GM19238 (cell line): ENCODE data around the gene MESD.

Experiments used
- DNase-seq: peaks from one replicate; pipeline ENCODE4 v3.0.0; 2011; ENCODE audit warnings: low spot score; ENCODE audit not compliant: insufficient read length

The MESD gene

DNA sequence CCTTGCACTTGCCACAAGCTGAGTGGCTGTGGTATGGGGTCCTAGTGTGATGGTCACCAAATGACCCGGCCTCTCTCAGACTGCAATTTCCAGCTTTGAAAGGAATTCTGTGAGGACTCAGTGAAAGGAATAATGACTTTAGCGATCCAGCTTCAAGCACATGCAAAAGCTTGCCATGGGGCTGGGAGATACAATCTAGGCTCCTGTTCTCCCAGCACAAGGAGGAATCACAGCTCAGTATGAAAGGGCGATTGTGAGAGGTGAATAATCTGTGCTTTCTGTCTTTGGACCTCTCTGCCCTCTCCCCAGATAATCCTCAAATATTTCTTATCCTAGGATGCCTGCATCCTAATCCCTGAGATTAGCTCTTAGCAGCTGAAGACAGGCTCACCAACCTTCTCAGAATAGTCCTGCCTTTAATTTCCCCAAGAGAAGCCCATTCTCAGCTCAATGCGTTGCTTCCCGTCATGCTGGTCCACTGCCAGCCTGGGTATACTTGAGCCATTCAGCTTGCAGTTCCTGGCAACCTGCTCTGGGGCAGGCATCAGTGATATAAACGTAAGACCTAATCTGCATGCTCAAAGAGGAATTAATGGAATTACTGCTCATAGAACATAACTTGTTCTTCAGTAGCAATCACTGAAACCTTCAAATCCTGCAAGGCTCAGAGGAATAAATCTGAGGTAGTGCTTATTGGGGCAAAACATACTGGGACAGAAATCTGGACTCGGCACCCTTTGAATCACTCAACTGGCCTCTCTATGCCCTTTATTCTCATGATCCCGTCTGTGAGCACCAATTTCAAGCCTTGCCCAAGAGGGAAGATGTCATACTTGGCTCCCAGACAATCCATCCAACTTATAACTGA is 26.2 kb upstream of the MESD start:
- no peak for DNase-seq

DNA sequence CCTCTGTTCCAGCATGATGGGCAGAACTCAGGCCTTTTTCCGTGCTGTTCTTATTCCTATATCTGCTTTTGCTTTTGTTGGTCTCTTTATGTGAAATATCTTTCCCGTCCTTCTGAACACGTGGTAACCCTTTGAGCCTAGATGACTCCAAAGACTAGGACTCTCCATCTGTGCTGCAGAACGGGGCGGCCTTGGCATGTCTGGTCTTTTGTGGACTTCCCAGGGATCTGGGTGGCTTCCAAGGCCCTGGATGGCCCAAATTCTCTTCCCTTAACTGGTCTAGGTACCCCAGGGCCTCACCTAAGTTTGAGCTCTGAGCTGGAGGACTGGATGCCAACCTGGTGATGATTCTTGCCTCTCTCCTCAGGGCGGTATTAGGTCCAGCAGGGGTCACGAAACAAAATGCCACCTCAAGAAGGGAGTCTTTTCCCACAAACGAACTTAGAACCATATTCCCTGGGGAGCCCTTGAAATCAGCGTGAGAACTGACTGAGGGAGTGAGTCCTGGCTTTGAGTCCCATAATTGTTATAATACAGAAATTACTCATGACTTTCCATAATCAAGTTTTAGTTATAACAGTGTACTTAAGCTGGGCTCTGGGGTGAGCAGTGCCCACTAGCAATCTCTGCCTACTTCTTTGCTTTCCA is 25.0 kb upstream of the MESD start:
- DNase-seq: no peak

DNA sequence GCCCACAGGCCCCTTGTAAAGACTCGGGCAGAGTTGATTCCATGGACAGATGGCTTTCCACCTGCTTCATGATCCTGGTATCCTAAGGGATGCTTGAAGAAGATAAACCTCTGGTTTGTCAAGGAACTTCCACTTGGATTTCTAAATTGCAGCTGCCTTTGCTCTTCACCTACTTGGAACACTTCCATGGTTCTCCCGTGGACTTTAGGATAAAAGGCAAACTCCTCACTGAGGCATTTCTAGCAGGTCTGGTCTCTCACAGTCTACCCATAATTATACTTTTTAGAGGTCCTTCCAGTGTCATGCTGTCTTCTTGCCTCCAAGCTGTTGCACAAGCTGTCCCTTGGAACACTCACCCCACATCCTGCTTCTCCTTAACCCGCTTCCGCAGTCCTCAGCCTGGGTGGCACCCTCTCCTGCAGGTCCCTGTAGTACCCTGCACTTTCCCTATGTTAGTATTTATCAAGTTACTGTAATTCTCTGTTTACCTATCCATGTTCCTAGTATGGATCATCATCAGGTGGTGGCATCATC is 23.8 kb upstream of the MESD start:
- DNase-seq: no peak

DNA sequence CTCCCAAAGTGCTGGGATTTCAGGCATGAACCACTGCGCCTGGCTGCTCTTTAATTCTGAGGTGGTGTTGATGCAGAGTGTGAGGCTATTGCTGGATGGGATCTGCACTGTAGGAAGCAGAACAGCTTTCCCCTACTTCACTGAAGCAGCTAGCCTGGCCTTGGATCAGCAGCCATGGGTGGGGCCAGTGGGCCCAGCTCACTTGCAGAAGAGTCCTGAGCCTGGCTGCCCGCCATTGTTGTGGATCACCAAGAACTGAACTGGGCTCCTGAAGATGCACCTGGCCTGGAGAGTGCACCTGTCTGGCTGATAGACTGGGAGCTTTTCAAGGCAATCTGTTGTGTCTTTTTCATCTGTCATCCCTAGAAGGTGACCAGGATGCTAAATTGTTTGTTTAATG is 23.0 kb upstream of the MESD start:
- no peak for DNase-seq

DNA sequence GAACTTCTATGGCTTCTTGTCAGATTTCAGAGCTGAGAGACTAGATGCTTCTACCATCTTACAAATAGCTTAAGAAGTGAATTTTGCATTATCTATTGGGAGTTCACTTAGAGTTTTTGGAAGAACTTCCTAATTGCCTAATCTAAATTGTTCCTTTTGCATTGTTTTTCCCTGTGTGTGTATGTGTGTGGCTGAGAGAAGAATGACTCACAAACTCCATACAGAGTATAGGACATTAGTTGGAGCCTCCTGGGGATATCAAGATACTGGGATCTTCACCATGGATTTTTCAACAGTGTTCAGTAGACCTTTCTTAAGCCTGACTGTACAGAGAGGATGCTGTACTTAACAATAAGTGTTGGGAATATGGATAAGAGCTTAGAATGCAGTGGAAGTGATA is 22.0 kb upstream of the MESD start:
- DNase-seq: no peak

DNA sequence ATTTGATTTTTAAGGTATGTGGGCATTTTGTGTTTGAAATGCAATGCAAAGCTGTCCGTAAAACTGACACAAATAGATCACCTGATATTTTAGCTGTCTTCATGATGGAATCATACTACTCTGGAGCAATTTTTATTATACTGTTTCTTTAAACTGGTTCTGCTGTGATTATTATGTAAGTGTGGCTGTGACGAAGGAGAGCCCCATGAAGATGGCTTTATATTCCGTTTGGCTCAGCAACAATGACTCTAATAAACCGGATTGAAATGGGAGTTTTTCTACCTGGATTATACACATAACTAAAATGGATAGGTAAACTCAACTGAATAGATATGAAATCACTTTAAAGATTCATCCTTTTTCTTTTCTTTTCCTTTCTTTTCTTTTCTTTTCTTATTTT is 20.5 kb upstream of the MESD start:
- no peak for DNase-seq

DNA sequence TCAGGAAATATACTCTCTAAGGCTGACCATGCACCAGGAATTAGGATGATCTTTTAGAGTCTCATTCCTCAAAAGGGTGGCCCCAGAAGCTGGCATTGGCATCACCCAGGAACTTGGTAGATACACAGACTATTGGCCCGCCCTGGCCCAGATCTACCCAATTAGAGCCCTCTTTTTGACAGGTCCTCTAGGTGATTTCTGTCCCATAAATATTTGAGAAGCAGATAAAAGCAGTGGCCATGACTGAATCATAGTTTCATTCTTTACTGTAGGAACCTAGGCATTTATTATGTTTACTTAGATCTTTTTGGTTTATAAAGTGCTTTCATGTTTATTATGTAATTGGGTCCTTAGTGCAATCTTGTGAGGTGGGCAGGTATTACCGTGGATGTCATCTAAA is 18.7 kb upstream of the MESD start:
- no peak for DNase-seq

DNA sequence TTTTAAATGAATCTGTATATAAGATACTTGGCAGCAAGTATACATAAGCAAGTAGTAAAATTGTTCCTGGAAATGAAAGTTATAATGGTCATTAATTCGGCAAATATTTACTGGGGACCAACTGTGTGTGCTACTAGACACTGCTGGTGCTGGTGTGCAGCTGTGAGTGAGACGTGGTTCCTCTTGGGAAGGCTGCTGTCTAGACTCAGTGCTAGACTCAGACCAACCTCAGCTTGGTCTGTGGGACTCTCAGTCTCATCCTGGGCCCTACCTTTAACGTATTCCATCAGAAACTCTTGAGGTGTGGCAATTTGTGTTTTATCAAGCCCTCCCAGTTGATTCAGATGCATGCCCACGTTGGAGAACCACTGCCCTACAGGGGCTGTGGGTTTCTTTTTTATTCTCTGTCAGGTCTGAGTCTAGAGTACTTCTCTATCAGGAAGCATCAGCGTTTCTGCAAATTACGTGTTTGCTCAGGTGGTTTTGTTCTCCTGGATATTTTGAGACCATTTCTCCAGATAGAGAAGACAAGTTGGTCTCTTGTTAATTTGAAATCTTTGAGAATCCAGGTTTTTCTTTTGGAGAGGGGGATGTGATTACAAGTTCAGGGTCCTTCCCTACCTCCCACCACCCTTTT is 17.9 kb upstream of the MESD start:
- DNase-seq: no peak

DNA sequence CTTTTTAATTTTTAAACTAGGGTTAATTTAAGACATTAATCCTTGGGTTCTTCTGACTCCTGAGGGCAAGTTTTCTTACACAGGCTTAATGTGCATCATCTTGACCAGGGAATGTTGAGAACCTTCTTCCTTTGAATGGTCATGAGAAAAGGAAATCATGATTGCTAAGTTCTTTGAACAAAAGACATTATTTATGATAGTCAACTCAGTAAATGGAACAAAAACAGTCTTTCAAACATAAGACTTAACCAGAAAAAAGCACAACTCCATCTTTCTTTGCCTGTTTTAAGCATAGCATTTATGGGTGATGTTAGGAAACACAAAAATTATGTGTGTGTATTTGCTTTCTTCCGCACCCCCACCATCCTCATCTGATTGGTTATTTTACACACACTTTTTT is 16.5 kb upstream of the MESD start:
- DNase-seq: no peak

DNA sequence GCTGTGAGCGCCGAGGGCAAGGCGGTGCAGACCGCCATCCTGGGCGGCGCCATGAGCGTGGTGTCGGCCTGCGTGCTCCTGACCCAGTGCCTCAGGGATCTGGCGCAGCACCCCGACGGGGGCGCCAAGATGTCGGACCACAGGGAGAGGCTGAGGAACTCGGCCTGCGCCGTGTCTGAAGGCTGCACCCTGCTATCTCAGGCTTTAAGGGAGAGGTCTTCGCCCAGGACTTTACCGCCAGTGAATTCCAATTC is 13.4 kb upstream of the MESD start:
- no peak for DNase-seq

DNA sequence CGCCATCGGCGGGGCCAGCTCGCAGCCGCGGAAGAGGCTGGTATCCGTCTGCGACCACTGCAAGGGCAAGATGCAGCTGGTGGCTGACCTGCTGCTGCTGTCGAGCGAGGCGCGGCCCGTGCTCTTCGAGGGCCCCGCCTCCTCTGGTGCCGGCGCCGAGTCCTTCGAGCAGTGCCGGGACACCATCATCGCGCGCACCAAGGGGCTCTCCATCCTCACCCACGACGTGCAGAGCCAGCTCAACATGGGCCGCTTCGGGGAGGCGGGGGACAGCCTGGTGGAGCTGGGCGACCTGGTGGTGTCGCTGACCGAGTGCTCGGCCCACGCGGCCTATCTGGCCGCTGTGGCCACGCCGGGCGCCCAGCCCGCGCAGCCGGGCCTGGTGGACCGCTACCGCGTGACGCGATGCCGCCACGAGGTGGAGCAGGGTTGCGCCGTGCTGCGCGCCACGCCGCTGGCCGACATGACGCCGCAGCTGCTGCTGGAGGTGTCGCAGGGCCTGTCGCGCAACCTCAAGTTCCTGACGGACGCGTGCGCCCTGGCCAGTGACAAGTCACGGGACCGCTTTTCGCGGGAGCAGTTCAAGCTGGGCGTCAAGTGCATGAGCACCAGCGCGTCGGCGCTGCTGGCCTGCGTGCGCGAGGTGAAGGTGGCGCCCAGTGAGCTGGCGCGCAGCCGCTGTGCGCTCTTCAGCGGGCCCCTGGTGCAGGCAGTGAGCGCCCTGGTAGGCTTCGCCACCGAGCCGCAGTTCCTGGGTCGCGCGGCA is 12.9 kb upstream of the MESD start:
- no peak for DNase-seq

DNA sequence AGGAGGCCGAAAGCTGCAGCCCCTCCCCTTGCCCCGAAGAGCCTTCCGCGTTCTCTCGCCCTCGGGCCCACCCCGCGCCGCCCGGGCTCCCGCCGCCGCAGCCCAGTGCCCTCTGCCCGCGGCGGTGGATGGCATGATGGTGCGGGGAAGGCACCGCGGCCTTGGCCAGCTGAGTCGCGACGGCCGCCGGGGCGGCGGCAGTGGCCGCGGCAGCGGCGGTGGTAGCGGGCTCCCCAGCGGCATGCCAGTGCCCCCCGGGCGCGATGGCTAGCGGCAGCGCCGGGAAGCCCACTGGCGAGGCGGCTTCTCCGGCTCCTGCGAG is 12.4 kb upstream of the MESD start:
- DNase-seq: no peak

DNA sequence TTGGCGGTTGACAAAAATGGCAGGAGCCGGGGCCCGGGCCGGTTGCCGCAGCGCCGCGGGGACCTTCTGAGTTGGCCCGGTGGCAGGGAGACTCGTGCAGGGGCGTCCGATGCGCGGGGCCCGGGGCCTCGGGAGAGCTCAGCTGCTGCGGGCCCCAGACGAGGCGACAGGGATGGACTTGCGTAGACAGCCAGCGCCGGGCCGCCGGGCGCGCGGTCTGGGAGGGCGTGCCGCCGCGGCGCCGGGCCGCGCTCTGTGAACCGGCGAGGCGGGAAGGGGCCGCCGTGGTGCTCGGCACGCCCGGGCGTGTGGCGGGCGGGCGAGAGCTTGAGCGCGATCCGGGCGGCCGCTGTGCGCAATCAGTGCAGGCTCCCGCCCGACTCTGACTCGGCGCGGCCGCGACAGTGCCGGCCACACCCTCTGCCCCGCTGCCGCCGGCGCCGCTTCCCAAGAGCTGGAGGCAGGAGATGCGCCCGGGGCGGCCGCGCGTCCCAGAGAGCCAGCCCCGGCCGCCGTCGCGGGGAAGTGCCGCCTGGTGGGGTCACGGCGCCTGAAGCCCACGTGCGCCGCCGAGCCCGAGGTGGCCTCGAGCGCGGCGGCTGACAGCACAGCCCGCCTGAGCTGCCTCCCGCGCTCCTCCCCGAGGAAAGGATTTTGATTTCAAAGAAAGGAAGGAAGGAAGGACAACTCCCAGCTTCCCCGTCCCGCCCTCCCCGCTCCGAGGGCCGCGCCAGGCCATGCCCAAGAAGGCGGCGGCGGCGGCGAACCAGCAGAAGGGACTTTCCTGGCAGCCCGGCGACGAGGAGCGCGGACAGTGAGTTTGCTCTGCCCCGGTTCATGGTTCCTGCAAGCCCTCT is 11.8 kb upstream of the MESD start:
- peak; percentile 62 for DNase-seq

DNA sequence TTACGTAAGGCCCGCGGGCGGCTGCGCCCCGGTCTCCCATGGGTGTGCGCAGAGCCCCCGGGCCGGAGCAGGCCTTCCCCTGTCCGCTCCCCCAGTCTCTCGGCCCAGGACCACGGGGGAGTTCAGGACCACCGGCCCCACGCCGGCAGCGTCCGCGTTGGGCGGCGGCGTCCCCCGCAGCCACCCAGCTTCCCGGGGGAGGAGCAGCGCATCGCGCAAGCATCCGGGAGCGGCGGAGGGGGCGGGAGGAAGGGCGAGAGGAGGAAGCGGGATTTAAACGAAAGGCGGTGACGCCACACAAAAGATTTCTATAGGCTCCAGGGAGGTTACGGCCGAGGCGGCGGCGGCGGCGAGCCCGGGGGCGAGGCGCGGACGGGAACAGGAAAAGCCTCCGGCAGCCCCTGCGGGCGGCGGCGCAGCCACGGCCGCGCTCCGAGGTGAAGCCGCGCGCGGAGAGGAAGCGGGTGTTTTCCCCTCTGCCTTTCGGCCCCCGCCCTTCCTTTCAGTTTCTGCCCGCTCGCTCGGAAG is 11.1 kb upstream of the MESD start, which contains the start of gene TLNRD1:
Gene TLNRD1, plus strand, starts transcription at position 300 of the 528 bp plus-strand sequence. CDS start 1,349 bp downstream, outside the sequence.
- peak; percentile 77 for DNase-seq

DNA sequence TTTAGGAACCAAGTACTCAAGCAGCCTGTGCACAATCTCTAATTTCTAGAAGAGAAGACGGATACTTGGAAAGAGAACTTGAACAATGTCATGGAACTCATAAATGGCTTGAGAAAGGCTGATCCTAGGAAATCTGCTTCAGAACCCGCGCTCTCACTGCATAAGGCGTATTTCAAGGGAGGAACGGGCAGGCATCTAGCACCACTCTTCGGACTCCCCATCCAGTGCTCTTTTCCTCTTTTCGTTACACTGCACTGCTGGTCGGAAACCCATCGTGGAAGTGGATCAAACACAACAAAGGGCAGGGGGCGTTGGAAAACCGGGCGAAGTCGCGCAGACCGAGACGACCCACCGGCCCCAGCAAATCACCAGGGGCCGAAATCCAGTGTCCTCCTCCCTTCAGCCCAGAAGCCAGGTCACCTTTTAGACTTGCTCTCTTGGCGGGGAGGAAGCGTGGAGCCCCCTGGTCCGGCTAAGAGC is 10.6 kb upstream of the MESD start:
- DNase-seq: no peak

DNA sequence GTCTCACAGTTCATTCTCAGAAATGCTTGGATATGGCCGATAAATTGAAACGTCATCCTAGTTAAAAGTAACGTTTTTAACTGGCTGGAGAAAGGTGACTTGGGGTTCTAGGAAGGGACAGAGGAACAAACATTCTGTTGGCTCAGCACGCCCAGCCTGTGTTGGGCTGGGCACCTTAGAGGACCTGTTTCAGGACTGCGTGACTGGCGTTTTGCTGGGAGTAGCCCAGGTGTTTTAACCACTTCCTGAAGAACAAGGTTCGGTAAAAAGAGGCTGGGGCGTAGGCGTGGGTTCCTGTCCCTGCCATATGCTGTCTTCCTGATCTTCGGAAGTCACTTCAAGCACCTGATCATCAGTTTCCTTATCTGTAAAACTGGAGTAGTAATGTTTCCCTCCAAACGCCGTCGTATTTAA is 10.0 kb upstream of the MESD start:
- DNase-seq: peak; percentile 40

DNA sequence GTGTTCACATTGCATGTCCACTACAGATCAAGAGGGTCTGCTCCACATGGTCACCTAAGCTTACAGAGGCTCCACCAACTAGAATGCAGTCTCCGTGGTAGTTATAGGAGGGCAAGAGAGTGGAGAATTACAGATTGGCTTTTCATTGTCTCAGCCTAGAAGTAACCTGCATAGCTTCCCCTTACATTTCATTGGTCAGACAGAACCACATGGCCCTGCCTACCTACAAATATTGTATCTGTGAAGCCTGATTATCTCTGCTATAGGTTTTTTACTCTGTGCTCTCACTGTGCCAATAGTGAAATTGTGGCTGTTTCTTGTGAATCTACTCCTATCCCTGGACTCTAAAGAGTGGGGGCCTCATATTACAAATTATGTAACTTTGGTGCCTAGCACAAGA is 8.6 kb upstream of the MESD start:
- DNase-seq: no peak

DNA sequence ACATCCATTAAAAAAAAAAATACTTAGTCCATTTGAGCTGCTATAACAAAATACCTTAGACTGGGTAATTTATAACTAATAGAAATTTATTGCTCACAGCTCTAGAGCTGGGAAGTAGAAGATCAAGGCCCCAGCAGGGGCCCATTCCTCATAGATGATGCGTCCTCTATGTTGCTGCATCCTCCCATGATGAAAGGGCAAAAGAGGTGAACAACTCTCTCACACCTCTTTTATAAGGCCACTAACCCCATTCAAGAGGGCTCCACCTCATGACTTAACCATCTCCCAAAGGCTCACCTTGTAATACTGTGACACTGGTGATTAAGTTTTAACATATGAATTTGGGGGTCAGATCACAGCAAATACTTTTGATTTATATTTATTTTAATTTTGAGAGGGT is 8.1 kb upstream of the MESD start:
- no peak for DNase-seq

DNA sequence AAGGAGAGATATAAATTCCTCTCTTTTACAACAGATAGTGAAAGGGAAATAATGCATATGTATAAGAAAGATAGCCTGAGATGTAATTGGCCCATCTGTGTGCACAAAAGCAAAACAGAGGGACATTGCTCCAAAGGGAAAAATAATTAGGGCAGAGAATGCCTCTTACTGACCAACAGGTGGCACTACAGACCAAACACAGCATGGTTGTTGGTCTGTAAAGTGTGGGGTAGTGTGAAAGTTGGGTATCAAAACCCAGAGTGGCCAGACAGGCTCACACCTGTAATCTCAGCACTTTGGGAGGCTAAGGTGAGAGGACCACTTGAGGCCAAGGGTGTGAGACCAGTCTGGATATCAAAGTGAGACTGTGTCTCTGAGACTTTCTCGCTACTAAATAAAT is 6.6 kb upstream of the MESD start:
- no peak for DNase-seq

DNA sequence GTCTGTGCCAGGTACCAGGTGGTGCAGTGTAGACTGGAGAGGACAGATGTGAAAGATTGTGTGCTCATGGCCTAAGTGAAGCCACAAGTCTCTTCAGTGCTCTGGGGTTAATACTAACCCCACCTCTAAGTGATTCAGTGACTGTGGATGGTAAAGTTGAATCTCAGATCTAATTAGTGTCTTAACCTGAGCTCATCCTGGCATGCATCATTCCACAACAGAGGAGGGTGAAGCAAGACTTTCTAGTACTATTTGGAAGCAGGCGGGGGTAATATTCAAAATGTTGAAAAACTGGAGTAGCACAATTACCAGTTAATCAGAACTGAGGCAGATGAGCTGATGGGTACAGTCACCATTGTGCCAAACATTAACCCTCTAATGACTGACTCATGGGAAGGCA is 2.8 kb upstream of the MESD start:
- DNase-seq: no peak

DNA sequence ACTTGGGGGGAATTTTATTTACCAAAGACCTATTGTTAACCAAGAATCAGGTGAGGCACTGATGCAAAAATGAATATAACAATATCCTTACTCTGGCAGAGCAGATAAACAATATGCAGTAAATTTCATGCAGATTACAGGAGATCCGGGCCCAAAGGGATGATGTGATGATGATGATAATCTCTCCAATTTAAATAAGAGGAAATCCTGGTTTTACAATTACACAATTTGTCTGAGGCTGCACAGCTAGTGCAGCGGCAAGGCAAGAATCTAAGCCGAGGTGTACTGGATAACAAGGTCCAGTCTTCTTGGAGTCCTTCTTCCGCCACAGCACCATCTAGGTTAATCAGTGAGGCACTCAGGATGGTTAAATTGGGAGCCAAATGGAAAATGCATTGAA is 2.4 kb upstream of the MESD start:
- DNase-seq: no peak
